H1 (cell line): ENCODE results near the gene STH. TPM values are rescaled to one million over a fixed set of nuclear protein-coding genes. Genes with fewer than 3 reads are reported as not detected.
A peak's percentile ranks its signal among the peaks of the same experiment; 100 is the strongest.

Experiments
- CTCF ChIA-PET: fragments of 300-600 bp; sonication (Branson Sonifier 250); formaldehyde crosslinking; loops from one replicate; lab custom pipeline; 2021; ENCODE audit not compliant: partially characterized antibody; lab: Charles Lee
- POLR2A ChIA-PET: fragments of 300-600 bp; sonication (Branson Sonifier 250); formaldehyde crosslinking; loops from one replicate; lab custom pipeline; 2021; ENCODE audit warnings: inconsistent platforms; ENCODE audit not compliant: partially characterized antibody; lab: Charles Lee
- DNase-seq, 2 experiments: peaks; one replicate each; pipeline versions ENCODE4 v3.0.0 to v3.0.0-alpha.2; 2010 to 2022; ENCODE audit warnings: low spot score in 2 of 2, low read depth in 1 of 2, mixed read lengths in 1 of 2
- FAIRE-seq: peaks from 2 replicates; lab custom pipeline; 2011; peaks lifted over from hg19 to GRCh38; lab: Jason Lieb, UNC
- H2AFZ ChIP-seq: 2 replicates; pipeline ENCODE4 v1.8.1; 2012; ENCODE audit warnings: low read length, inconsistent platforms
- H2AK5ac ChIP-seq: 2 replicates; pipeline ENCODE4 v1.6.1; 2013; ENCODE audit warnings: low read depth, low read length
- H2BK120ac ChIP-seq: replicated peaks from 2 replicates; pipeline ENCODE3; 2013; ENCODE audit warnings: low read depth, low read length, inconsistent platforms
- H2BK12ac ChIP-seq: 2 replicates; pipeline ENCODE4 v1.6.1; 2013; ENCODE audit warnings: low read depth, low read length
- H2BK15ac ChIP-seq: 2 replicates; pipeline ENCODE4 v1.6.1; 2013; ENCODE audit warnings: low read length
- H2BK20ac ChIP-seq: 2 replicates; pipeline ENCODE4 v1.6.1; 2013; ENCODE audit warnings: low read length
- H2BK5ac ChIP-seq: 2 replicates; pipeline ENCODE4 v1.6.1; 2013; ENCODE audit warnings: low read depth, low read length
- H3K14ac ChIP-seq: 2 replicates; pipeline ENCODE4 v1.6.1; 2013; ENCODE audit warnings: inconsistent platforms; ENCODE audit not compliant: insufficient read length
- H3K18ac ChIP-seq: 2 replicates; pipeline ENCODE4 v1.6.1; 2013; ENCODE audit warnings: low read length; ENCODE audit errors: extremely low read depth
- H3K23ac ChIP-seq: 2 replicates; pipeline ENCODE4 v1.6.1; 2013; ENCODE audit warnings: inconsistent platforms; ENCODE audit not compliant: insufficient read length
- H3K23me2 ChIP-seq: 2 replicates; pipeline ENCODE4 v1.6.1; 2013; ENCODE audit warnings: low read depth, low read length
- H3K27ac ChIP-seq: 2 replicates; pipeline ENCODE4 v1.6.1; 2011; ENCODE audit warnings: low read depth, low read length, inconsistent platforms
- H3K27me3 ChIP-seq, 4 experiments: replicated peaks in 1 of 4; 1 replicate in 1 of 4; 2 replicates in 3 of 4; pipeline versions ENCODE4 v1.6.1 to v1.8.1; 2011 to 2013; ENCODE audit warnings: low read length in 3 of 4, mild to moderate bottlenecking in 3 of 4, inconsistent platforms in 2 of 4, mixed read lengths in 2 of 4, moderate library complexity in 1 of 4; ENCODE audit not compliant: control insufficient read depth in 3 of 4, insufficient read depth in 3 of 4; ENCODE audit errors: extremely low read depth in 1 of 4
- H3K36me3 ChIP-seq, 4 experiments: 2 replicates each; pipeline versions ENCODE4 v1.6.1 to v1.8.1; 2011 to 2013; ENCODE audit warnings: mild to moderate bottlenecking in 4 of 4, low read length in 3 of 4, moderate library complexity in 2 of 4, control low read depth in 1 of 4, inconsistent platforms in 1 of 4; ENCODE audit not compliant: insufficient read depth in 4 of 4, control insufficient read depth in 2 of 4
- H3K4ac ChIP-seq: replicated peaks from 2 replicates; pipeline ENCODE3; 2013; ENCODE audit warnings: low read length, low read depth, mixed read lengths, inconsistent platforms; ENCODE audit not compliant: insufficient read length
- H3K4me1 ChIP-seq, 4 experiments: replicated peaks in 1 of 4; 1 replicate in 1 of 4; 2 replicates in 3 of 4; pipeline versions ENCODE4 v1.6.1 to v1.8.1; 2011 to 2013; ENCODE audit warnings: low read length in 3 of 4, inconsistent platforms in 2 of 4, mixed read lengths in 1 of 4; ENCODE audit not compliant: insufficient read depth in 4 of 4, control insufficient read depth in 3 of 4
- H3K4me2 ChIP-seq, 2 experiments: 2 replicates each; pipeline versions ENCODE4 v1.6.1 to v1.8.1; 2011 to 2013; ENCODE audit warnings: low read depth in 2 of 2, low read length in 2 of 2, control low read depth in 1 of 2, inconsistent platforms in 1 of 2, mild to moderate bottlenecking in 1 of 2; ENCODE audit not compliant: insufficient read depth in 1 of 2
- H3K4me3 ChIP-seq, 4 experiments: fragments of 200-600, 300-600 bp in 1 of 4; sonication (generic), shearing (Covaris generic), sonication (Bioruptor Twin) in 1 of 4; 2 replicates each; pipeline versions ENCODE4 v1.5.1 to v1.8.1; 2011 to 2016; ENCODE audit warnings: low read length in 4 of 4, low read depth in 3 of 4, control low read depth in 2 of 4, inconsistent platforms in 2 of 4, mild to moderate bottlenecking in 2 of 4, mixed read lengths in 1 of 4, moderate library complexity in 1 of 4; ENCODE audit not compliant: insufficient read depth in 2 of 4; ENCODE audit errors: extremely low read depth in 1 of 4
- H3K56ac ChIP-seq: replicated peaks from 2 replicates; pipeline ENCODE3; 2013; ENCODE audit warnings: low read depth, mild to moderate bottlenecking, mixed read lengths, low read length, inconsistent platforms; ENCODE audit not compliant: insufficient read length
- H3K79me1 ChIP-seq: 2 replicates; pipeline ENCODE4 v1.6.1; 2013; ENCODE audit warnings: low read depth, low read length, control low read depth
- H3K79me2 ChIP-seq, 2 experiments: 2 replicates each; pipeline versions ENCODE4 v1.6.1 to v1.8.1; 2012 to 2013; ENCODE audit warnings: low read length in 2 of 2, mild to moderate bottlenecking in 2 of 2, inconsistent platforms in 1 of 2; ENCODE audit not compliant: insufficient read depth in 2 of 2, control insufficient read depth in 1 of 2
- H3K9ac ChIP-seq, 4 experiments: replicated peaks in 1 of 4; 1 replicate in 1 of 4; 2 replicates in 3 of 4; pipeline versions ENCODE4 v1.6.1 to v1.8.1; 2011 to 2013; ENCODE audit warnings: low read depth in 3 of 4, low read length in 3 of 4, control low read depth in 2 of 4, mild to moderate bottlenecking in 2 of 4, moderate library complexity in 2 of 4, inconsistent platforms in 1 of 4; ENCODE audit errors: extremely low read depth in 1 of 4
- H3K9me3 ChIP-seq, 2 experiments: 2 replicates each; pipeline versions ENCODE4 v1.6.1 to v1.8.1; 2012 to 2013; ENCODE audit warnings: mild to moderate bottlenecking in 2 of 2, moderate library complexity in 2 of 2, control low read depth in 1 of 2, inconsistent platforms in 1 of 2, low read depth in 1 of 2, low read length in 1 of 2, mixed read lengths in 1 of 2; ENCODE audit not compliant: insufficient read depth in 2 of 2
- H4K20me1 ChIP-seq, 2 experiments: replicated peaks in 1 of 2; 2 replicates each; pipeline versions ENCODE3 to v1.8.1; 2011 to 2013; ENCODE audit warnings: inconsistent platforms in 2 of 2, low read length in 2 of 2, mild to moderate bottlenecking in 1 of 2; ENCODE audit not compliant: insufficient read depth in 2 of 2, control insufficient read depth in 1 of 2
- H4K5ac ChIP-seq: 2 replicates; pipeline ENCODE4 v1.6.1; 2013; ENCODE audit warnings: low read length, low read depth, mixed read lengths, inconsistent platforms; ENCODE audit not compliant: insufficient read length
- H4K8ac ChIP-seq: 2 replicates; pipeline ENCODE4 v1.8.0; 2013; ENCODE audit warnings: mild to moderate bottlenecking, moderate library complexity, low read length, inconsistent platforms; ENCODE audit not compliant: insufficient read depth; ENCODE audit errors: extremely low read depth
- H4K91ac ChIP-seq: replicated peaks from 2 replicates; pipeline ENCODE3; 2013; ENCODE audit warnings: low read length, mixed read lengths, inconsistent platforms; ENCODE audit not compliant: insufficient read length
- CEBPB ChIP-seq: IDR thresholded peaks from 2 replicates; pipeline ENCODE4 v1.6.1; 2012; ENCODE audit warnings: low read depth, low read length
- EP300 ChIP-seq, 2 experiments: IDR thresholded peaks; 1 replicate in 1 of 2; 2 replicates in 1 of 2; pipeline ENCODE4 v1.6.1; 2011 to 2012; ENCODE audit warnings: low read depth in 2 of 2, low read length in 2 of 2, mild to moderate bottlenecking in 2 of 2, borderline replicate concordance in 1 of 2, inconsistent platforms in 1 of 2, moderate library complexity in 1 of 2
- GTF2F1 ChIP-seq: IDR thresholded peaks from 2 replicates; pipeline ENCODE4 v1.6.1; 2012; ENCODE audit warnings: low read depth, low read length, improper control_type of control experiment, borderline replicate concordance
- HDAC2 ChIP-seq, 2 experiments: fragments of 300-600 bp in 1 of 2; sonication (generic) in 1 of 2; IDR thresholded peaks; 2 replicates each; pipeline ENCODE4 v1.6.1; 2011 to 2012; ENCODE audit warnings: low read depth in 2 of 2, low read length in 2 of 2, mild to moderate bottlenecking in 2 of 2, moderate library complexity in 2 of 2, borderline replicate concordance in 1 of 2, inconsistent platforms in 1 of 2
- KDM1A ChIP-seq: fragments of 200-600, 300-600 bp; sonication (generic); IDR thresholded peaks from 2 replicates; pipeline ENCODE4 v1.7.1; 2016; ENCODE audit warnings: mild to moderate bottlenecking, low read length, borderline replicate concordance
- KDM4A ChIP-seq: IDR thresholded peaks from one replicate; pipeline ENCODE4 v1.7.1; 2012; ENCODE audit warnings: low read depth, mild to moderate bottlenecking, moderate library complexity, low read length, inconsistent platforms; ENCODE audit not compliant: severe bottlenecking
- MAFK ChIP-seq: IDR thresholded peaks from 2 replicates; pipeline ENCODE4 v1.6.1; 2012; ENCODE audit warnings: low read depth, mild to moderate bottlenecking, improper control_type of control experiment, low read length
- POU5F1 ChIP-seq: IDR thresholded peaks from 2 replicates; pipeline ENCODE4 v1.6.1; 2011; ENCODE audit warnings: low read depth, mild to moderate bottlenecking, low read length, moderate library complexity
- RBBP5 ChIP-seq: IDR thresholded peaks from 2 replicates; pipeline ENCODE4 v1.7.1; 2012; ENCODE audit warnings: low read depth, mild to moderate bottlenecking, inconsistent platforms, low read length, moderate library complexity, borderline replicate concordance
- RFX5 ChIP-seq: IDR thresholded peaks from 2 replicates; pipeline ENCODE4 v1.6.1; 2011; ENCODE audit warnings: low read depth, low read length, improper control_type of control experiment, borderline replicate concordance
- TCF12 ChIP-seq: IDR thresholded peaks from 2 replicates; pipeline ENCODE4 v1.6.1; 2011; ENCODE audit warnings: low read depth, mild to moderate bottlenecking, low read length
- USF2 ChIP-seq: IDR thresholded peaks from 2 replicates; pipeline ENCODE4 v1.6.1; 2011; ENCODE audit warnings: low read length, improper control_type of control experiment
- WGBS, 2 experiments: shearing (Covaris generic) in 1 of 2; methylation state at CpG; one replicate each; pipeline versions ENCODE4 v1.1.6 to v1.1.7; 2013 to 2015; ENCODE audit warnings: low lambda C conversion rate in 2 of 2, mixed read lengths in 2 of 2, inconsistent platforms in 1 of 2, low coverage in 1 of 2, missing lambda C conversion rate in 1 of 2; ENCODE audit not compliant: insufficient replicate concordance in 2 of 2, insufficient coverage in 1 of 2, insufficient read length in 1 of 2; ENCODE audit errors: extremely low coverage in 1 of 2, missing lambda C conversion rate in 1 of 2; 5-methylcytosine and 5-hydroxymethylcytosine counted together
- polyA plus RNA-seq, 7 experiments: library from polyadenylated mRNA; depleted of rRNA in 3 of 7; stranded (reverse) in 5 of 7; unstranded in 2 of 7; fragments of >200 nt in 5 of 7; fragments of 200-250 nt in 2 of 7; gene quantifications; 1 replicate in 5 of 7; 2 replicates in 1 of 7; 4 replicates in 1 of 7; pipeline versions ENCODE4 v1.2.1 to v1.2.3, GENCODE V29; 2011 to 2013; ENCODE audit warnings: missing spikeins in 2 of 7, mixed read lengths in 2 of 7
- total RNA-seq: library from RNA; stranded (reverse); fragmentation: NEBNext Ultra II Directional; extraction: Animal tissue kit (Norgen Biotek cat#: 25700); gene quantifications from 2 replicates; pipeline ENCODE4 v1.2.1, GENCODE V29; 2021

The STH gene
- total and polyA plus RNA-seq, 2 of the 8 experiments (the other 6 are each of a cell fraction or from before 2014, with no cell fraction given), result not detected

GRCh38 chr17:45963283-45963682 is 35.8 kb upstream of the STH start:
- ChIA-PET POLR2A (no interaction called here), CTCF (interaction anchor here (1.0 to 4.0 kb wide), 3 partner anchors 8 to 242 kb away, joined by 5 to 31 read pairs (median 5); no protein-coding TSS in a partner anchor)
- WGBS, 2 experiments, result 76% methylated on average over 5 of the region's 5 CpGs; no CpG with 5 or more reads in 1 of the 2 experiments
- no peak overlapping the region for H2BK5ac ChIP-seq
- no peaks in the 10 kb centered on the region for H3K23me2 ChIP-seq
- H3K9me3 ChIP-seq, result no peaks in the 10 kb centered on the region
- no peak overlapping the region for H2AFZ ChIP-seq
- H2BK12ac ChIP-seq, result no peak overlapping the region
- H2BK15ac ChIP-seq, result peak overlapping the region; percentile 46; the same call in 1 of the 2 replicates
- H3K9ac ChIP-seq, result no peak overlapping the region
- H3K79me1 ChIP-seq, result no peaks in the 10 kb centered on the region
- H3K27ac ChIP-seq, result no peak overlapping the region
- H3K4me3 ChIP-seq, result no peak overlapping the region
- H4K5ac ChIP-seq, result no peak overlapping the region
- no peaks in the 10 kb centered on the region for H4K20me1 ChIP-seq
- no peak overlapping the region for H3K14ac ChIP-seq
- H3K23ac ChIP-seq, result no peak overlapping the region
- H3K4me1 ChIP-seq, result no peaks in the 10 kb centered on the region
- H3K18ac ChIP-seq, result no peak overlapping the region
- H3K27me3 ChIP-seq, result peaks cover 0 to 2% (median 0%) of the 10 kb centered on the region in 4 experiments; a peak in 1 of 7 replicates
- H3K4ac ChIP-seq, result no peak overlapping the region
- no peak overlapping the region for H4K91ac ChIP-seq
- no peak for FAIRE-seq
- no peak for DNase-seq
- H3K36me3 ChIP-seq, result no peaks in the 10 kb centered on the region
- H4K8ac ChIP-seq, result no peak overlapping the region
- no peaks in the 10 kb centered on the region for H3K79me2 ChIP-seq
- H3K4me2 ChIP-seq, result no peak overlapping the region
- 0 out of 2 replicates have a peak overlapping the region, but pooled peaks have one; percentile 10 for H2AK5ac ChIP-seq
- no peak overlapping the region for H3K56ac ChIP-seq
- H2BK120ac ChIP-seq, result no peak overlapping the region
- no peak overlapping the region for H2BK20ac ChIP-seq
- TF ChIP-seq MAFK (no peak), EP300 (IDR thresholded peaks at IDR 0.05; ENCODE audit: borderline replicate concordance in 1 of 2, low read depth in 2 of 2, low read length in 2 of 2) (no peak), KDM4A (no peak), RBBP5 (no peak), RFX5 (no peak), CEBPB (no peak), TCF12 (no peak), KDM1A (no peak), POU5F1 (no peak), HDAC2 (IDR thresholded peaks at IDR 0.05; ENCODE audit: borderline replicate concordance in 1 of 2, low read depth in 2 of 2, low read length in 2 of 2) (no peak), GTF2F1 (no peak), USF2 (no peak)
